ENCODE results near the gene OR4E1.

- TF ChIP-seq CTCF (IDR thresholded peaks at IDR 0.05) = peak; percentile 25 to 69 (median 63)
- no peak for TF ChIP-seq POLR2A (IDR thresholded peaks at IDR 0.05)
These were observed 37.8 kb upstream of the OR4E1 start for GRCh38 chr14:21711360-21711961.
